Erythroblast (primary cell): ENCODE data around the gene GALNT9.

ENCODE experiments used
- GATA1 ChIP-seq: IDR thresholded peaks from 2 replicates; pipeline ENCODE4 v1.6.1; 2011; ENCODE audit warnings: low read depth, mild to moderate bottlenecking, control low read depth, low read length, moderate library complexity
- POLR2A ChIP-seq: IDR thresholded peaks from 2 replicates; pipeline ENCODE4 v1.6.1; 2011; ENCODE audit warnings: mild to moderate bottlenecking, low read length

DNA sequence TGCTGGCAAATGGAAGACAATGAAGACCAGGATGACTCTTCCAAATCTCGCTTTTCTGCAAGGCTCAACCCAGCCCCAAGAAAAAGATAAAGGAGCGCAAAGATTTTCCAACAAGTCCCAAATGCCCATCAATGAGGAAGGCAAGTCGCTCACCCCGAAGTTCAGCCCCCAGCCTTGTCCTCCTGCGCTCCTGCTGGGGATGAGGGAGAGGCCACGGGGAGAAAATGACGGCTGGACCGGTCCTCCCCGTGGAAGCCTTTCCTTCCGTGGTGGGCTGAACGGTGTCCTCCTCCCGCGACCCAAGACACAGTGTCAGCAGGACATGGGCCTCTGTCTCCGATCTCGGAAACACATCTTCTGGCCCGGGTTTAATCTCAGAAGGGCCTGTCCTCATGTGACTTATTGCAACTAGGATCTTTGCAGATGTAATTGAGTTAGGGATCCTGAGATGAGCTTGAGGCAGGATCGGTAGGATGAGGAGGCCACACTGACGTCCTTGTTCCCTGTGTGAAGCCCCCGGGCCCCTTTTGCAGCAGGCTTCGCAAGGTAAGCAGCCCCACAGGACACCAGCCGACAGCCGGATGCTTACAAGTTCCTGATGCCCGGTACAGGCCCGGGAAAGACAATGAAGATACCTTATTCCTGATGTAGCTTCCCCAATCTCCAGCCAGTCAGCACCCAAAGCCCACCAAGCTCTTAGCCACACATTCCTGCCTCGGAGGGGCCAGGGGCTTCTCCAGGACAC lies 64.2 kb downstream of the GALNT9 start:
- TF ChIP-seq POLR2A, result no peak
- no peak for TF ChIP-seq GATA1
